HepG2 (cell line): ENCODE measurements around the gene SIVA1. TPM values are rescaled to one million over a fixed set of nuclear protein-coding genes. Genes with fewer than 3 reads are reported as not detected.

ENCODE experiments used
- FOXP4 ChIP-seq: sonication (generic); formaldehyde crosslinking; IDR thresholded peaks from 2 replicates; pipeline ENCODE4 v1.4.0; 2020; ENCODE audit warnings: missing genetic modification reagents
- HINFP ChIP-seq: sonication (generic); formaldehyde crosslinking; IDR thresholded peaks from 2 replicates; pipeline ENCODE4 v1.4.0; 2020; ENCODE audit warnings: low read depth, mild to moderate bottlenecking, missing genetic modification reagents
- ISL2 ChIP-seq: sonication (generic); formaldehyde crosslinking; IDR thresholded peaks from 2 replicates; pipeline ENCODE4 v1.5.0; 2020; ENCODE audit warnings: missing genetic modification reagents
- KDM5A ChIP-seq: fragments of 200-600 bp; sonication (generic); IDR thresholded peaks from 2 replicates; pipeline ENCODE4 v1.7.0; 2018; ENCODE audit warnings: antibody characterized with exemption, mild to moderate bottlenecking, low read length, borderline replicate concordance
- MTF1 ChIP-seq: sonication (generic); formaldehyde crosslinking; IDR thresholded peaks from 2 replicates; pipeline ENCODE4 v1.5.0; 2020; ENCODE audit warnings: missing genetic modification reagents
- NCOA1 ChIP-seq: sonication (generic); formaldehyde crosslinking; IDR thresholded peaks from 2 replicates; pipeline ENCODE4 v1.9.0; 2021; ENCODE audit warnings: missing genetic modification reagents
- TMF1 ChIP-seq: sonication (generic); formaldehyde crosslinking; IDR thresholded peaks from 2 replicates; pipeline ENCODE4 v1.8.1; 2022; ENCODE audit warnings: low read depth, missing genetic modification reagents
- ZBTB7B ChIP-seq: sonication (generic); formaldehyde crosslinking; IDR thresholded peaks from 2 replicates; pipeline ENCODE4 v1.4.0; 2020; ENCODE audit warnings: missing genetic modification reagents
- ZNF124 ChIP-seq: sonication (generic); formaldehyde crosslinking; IDR thresholded peaks from 2 replicates; pipeline ENCODE4 v1.4.0; 2020; ENCODE audit warnings: missing genetic modification reagents
- ZNF75D ChIP-seq: sonication (generic); formaldehyde crosslinking; IDR thresholded peaks from 2 replicates; pipeline ENCODE4 v1.8.1; 2023; ENCODE audit warnings: missing genetic modification reagents, mild to moderate bottlenecking, borderline replicate concordance
- ZSCAN12 ChIP-seq: sonication (generic); formaldehyde crosslinking; IDR thresholded peaks from 2 replicates; pipeline ENCODE4 v1.9.0; 2021; ENCODE audit warnings: mild to moderate bottlenecking, missing genetic modification reagents
- ZSCAN29 ChIP-seq: sonication (generic); formaldehyde crosslinking; conservative IDR thresholded peaks from 2 replicates; pipeline ENCODE4 v1.4.0; 2020; ENCODE audit warnings: mild to moderate bottlenecking, missing genetic modification reagents
- polyA plus RNA-seq, 8 experiments: library from polyadenylated mRNA; depleted of rRNA in 3 of 8; stranded (reverse) in 7 of 8; unstranded in 1 of 8; fragments of >200 nt; fragmentation: Illumina TruSeq in 4 of 8; extraction: Trizol in 4 of 8; gene quantifications; 2 replicates each; pipeline versions ENCODE4 v1.2.1 to v1.2.3, GENCODE V29; 2011 to 2016; ENCODE audit warnings: low read depth in 4 of 8, missing spikeins in 1 of 8, mixed read lengths in 1 of 8; ENCODE audit not compliant: insufficient read depth in 1 of 8
- total RNA-seq, 5 experiments: library from RNA; depleted of rRNA; stranded (reverse); fragments of >200 nt; fragmentation: Illumina TruSeq; extraction: Trizol; gene quantifications; 2 replicates each; pipeline ENCODE4 v1.2.3, GENCODE V29; 2016; ENCODE audit warnings: low read depth in 1 of 5
- TF ChIP-seq, protein P1 (sequence below): IDR thresholded peaks from 2 replicates; pipeline ENCODE4 v1.6.1; 2016
- TF ChIP-seq, protein P2 (sequence below): fragments of 450-650 bp; IDR thresholded peaks from 2 replicates; pipeline ENCODE4 v1.6.1; 2017; ENCODE audit warnings: mild to moderate bottlenecking
- TF ChIP-seq, protein P3 (sequence below): sonication (generic); formaldehyde crosslinking; IDR thresholded peaks from 2 replicates; pipeline ENCODE4 v1.4.0; 2020; ENCODE audit warnings: mild to moderate bottlenecking, missing genetic modification reagents
- TF ChIP-seq, protein P4 (sequence below): sonication (generic); formaldehyde crosslinking; IDR thresholded peaks from 2 replicates; pipeline ENCODE4 v1.4.0; 2020; ENCODE audit warnings: missing genetic modification reagents

SIVA1 gene
- total and polyA plus RNA-seq, 2 of the 13 experiments (the other 11 are each of a cell fraction or from before 2014, with no cell fraction given), result 123 to 186 TPM

DNA sequence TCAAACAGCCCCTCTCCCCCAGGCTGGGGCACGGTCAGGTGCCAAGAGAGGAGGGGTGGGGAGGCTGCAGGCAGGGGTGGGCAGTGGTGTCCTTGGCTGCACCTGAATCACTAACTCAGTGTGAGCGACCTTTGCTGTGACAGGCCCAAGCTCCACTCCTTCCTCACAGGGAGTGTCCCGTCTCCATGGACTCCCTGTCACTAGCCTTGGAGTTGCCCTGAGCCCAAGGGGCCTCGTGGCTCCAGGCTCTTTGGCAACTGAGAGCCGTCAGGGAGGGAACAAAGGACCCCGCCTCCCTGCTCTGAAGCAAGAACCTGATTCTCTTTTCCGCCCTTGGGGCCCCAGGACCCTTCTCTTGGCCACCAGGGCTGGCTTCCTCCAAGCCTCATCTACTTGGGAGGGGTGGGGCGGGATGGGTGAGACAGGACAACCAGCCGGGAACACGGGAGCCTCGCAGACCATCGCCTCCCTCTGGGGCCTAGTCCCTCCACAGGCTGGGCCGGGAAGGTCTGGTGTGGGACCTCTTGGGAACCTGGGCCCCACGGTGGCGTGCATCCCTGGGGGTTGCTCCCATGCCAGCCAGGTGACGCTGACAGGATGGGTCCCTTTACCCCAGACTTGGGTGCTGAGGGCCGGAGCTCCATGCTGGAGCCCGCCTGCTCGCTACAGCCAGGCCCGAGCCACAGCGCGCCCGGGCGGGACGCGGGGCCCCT, 29.9 kb upstream of the SIVA1 start (continued):
- no peak for TF ChIP-seq ZSCAN12
- TF ChIP-seq KDM5A, result no peak
- TF ChIP-seq, protein P1, sequence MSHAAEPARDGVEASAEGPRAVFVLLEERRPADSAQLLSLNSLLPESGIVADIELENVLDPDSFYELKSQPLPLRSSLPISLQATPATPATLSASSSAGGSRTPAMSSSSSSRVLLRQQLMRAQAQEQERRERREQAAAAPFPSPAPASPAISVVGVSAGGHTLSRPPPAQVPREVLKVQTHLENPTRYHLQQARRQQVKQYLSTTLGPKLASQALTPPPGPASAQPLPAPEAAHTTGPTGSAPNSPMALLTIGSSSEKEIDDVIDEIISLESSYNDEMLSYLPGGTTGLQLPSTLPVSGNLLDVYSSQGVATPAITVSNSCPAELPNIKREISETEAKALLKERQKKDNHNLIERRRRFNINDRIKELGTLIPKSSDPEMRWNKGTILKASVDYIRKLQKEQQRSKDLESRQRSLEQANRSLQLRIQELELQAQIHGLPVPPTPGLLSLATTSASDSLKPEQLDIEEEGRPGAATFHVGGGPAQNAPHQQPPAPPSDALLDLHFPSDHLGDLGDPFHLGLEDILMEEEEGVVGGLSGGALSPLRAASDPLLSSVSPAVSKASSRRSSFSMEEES (CRISPR knock-in tag), result no peak
- TF ChIP-seq ZSCAN29, result 0 out of 2 replicates have a peak, but pooled peaks have one; percentile 38
- TF ChIP-seq NCOA1, result no peak
- no peak for TF ChIP-seq TMF1 (CRISPR knock-in tag)
- no peak for TF ChIP-seq ZNF75D (CRISPR knock-in tag)
- no peak for TF ChIP-seq ZNF124 (CRISPR knock-in tag)
- TF ChIP-seq, protein P2, sequence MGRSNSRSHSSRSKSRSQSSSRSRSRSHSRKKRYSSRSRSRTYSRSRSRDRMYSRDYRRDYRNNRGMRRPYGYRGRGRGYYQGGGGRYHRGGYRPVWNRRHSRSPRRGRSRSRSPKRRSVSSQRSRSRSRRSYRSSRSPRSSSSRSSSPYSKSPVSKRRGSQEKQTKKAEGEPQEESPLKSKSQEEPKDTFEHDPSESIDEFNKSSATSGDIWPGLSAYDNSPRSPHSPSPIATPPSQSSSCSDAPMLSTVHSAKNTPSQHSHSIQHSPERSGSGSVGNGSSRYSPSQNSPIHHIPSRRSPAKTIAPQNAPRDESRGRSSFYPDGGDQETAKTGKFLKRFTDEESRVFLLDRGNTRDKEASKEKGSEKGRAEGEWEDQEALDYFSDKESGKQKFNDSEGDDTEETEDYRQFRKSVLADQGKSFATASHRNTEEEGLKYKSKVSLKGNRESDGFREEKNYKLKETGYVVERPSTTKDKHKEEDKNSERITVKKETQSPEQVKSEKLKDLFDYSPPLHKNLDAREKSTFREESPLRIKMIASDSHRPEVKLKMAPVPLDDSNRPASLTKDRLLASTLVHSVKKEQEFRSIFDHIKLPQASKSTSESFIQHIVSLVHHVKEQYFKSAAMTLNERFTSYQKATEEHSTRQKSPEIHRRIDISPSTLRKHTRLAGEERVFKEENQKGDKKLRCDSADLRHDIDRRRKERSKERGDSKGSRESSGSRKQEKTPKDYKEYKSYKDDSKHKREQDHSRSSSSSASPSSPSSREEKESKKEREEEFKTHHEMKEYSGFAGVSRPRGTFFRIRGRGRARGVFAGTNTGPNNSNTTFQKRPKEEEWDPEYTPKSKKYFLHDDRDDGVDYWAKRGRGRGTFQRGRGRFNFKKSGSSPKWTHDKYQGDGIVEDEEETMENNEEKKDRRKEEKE, result no peak
- TF ChIP-seq FOXP4 (CRISPR knock-in tag), result no peak
- TF ChIP-seq, protein P3, sequence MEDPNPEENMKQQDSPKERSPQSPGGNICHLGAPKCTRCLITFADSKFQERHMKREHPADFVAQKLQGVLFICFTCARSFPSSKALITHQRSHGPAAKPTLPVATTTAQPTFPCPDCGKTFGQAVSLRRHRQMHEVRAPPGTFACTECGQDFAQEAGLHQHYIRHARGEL (CRISPR knock-in tag), result no peak
- 0 out of 2 replicates have a peak, but pooled peaks have one; percentile 46 for TF ChIP-seq HINFP (CRISPR knock-in tag)
- TF ChIP-seq, protein P4, sequence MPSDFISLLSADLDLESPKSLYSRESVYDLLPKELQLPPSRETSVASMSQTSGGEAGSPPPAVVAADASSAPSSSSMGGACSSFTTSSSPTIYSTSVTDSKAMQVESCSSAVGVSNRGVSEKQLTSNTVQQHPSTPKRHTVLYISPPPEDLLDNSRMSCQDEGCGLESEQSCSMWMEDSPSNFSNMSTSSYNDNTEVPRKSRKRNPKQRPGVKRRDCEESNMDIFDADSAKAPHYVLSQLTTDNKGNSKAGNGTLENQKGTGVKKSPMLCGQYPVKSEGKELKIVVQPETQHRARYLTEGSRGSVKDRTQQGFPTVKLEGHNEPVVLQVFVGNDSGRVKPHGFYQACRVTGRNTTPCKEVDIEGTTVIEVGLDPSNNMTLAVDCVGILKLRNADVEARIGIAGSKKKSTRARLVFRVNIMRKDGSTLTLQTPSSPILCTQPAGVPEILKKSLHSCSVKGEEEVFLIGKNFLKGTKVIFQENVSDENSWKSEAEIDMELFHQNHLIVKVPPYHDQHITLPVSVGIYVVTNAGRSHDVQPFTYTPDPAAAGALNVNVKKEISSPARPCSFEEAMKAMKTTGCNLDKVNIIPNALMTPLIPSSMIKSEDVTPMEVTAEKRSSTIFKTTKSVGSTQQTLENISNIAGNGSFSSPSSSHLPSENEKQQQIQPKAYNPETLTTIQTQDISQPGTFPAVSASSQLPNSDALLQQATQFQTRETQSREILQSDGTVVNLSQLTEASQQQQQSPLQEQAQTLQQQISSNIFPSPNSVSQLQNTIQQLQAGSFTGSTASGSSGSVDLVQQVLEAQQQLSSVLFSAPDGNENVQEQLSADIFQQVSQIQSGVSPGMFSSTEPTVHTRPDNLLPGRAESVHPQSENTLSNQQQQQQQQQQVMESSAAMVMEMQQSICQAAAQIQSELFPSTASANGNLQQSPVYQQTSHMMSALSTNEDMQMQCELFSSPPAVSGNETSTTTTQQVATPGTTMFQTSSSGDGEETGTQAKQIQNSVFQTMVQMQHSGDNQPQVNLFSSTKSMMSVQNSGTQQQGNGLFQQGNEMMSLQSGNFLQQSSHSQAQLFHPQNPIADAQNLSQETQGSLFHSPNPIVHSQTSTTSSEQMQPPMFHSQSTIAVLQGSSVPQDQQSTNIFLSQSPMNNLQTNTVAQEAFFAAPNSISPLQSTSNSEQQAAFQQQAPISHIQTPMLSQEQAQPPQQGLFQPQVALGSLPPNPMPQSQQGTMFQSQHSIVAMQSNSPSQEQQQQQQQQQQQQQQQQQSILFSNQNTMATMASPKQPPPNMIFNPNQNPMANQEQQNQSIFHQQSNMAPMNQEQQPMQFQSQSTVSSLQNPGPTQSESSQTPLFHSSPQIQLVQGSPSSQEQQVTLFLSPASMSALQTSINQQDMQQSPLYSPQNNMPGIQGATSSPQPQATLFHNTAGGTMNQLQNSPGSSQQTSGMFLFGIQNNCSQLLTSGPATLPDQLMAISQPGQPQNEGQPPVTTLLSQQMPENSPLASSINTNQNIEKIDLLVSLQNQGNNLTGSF, result no peak
- TF ChIP-seq ZBTB7B (CRISPR knock-in tag), result no peak
- no peak for TF ChIP-seq MTF1 (CRISPR knock-in tag)
- no peak for TF ChIP-seq ISL2
